ENCODE results near the gene PRRC1. TPM values are rescaled to one million over a fixed set of nuclear protein-coding genes. Genes with fewer than 3 reads are reported as not detected.
A peak's percentile ranks its signal among the peaks of the same experiment; 100 is the strongest.

PRRC1 gene
- total RNA-seq, 1 donor from 2014 or later = 80.9 TPM

GRCh38 chr5:127587246-127587917 is 69.9 kb downstream of the PRRC1 start:
- Mint-ChIP-seq H3K27ac (no peak overlapping the region), H3K27me3 (peaks cover 3% of the 10 kb centered on the region), H3K4me1 (ENCODE audit: low read depth) (peaks cover 26% of the 10 kb centered on the region), H3K4me3 (ENCODE audit: low read depth) (no peak overlapping the region), H3K9me3 (ENCODE audit: low read depth) (no peaks in the 10 kb centered on the region), H3K36me3 (ENCODE audit: insufficient read depth) (no peaks in the 10 kb centered on the region)
- TF ChIP-seq CTCF (IDR thresholded peaks at IDR 0.05; ENCODE audit: unreplicated experiment) = no peak
- no peak for DNase-seq (ENCODE audit: low spot score, unreplicated experiment)

- DNase-seq (ENCODE audit: low spot score, unreplicated experiment) = no peak
- Mint-ChIP-seq H3K9me3 (ENCODE audit: low read depth) (no peaks in the 10 kb centered on the region), H3K4me3 (ENCODE audit: low read depth) (no peak overlapping the region), H3K27ac (no peak overlapping the region), H3K36me3 (ENCODE audit: insufficient read depth) (no peaks in the 10 kb centered on the region), H3K4me1 (ENCODE audit: low read depth) (peaks cover 26% of the 10 kb centered on the region), H3K27me3 (peaks cover 3% of the 10 kb centered on the region)
- no peak for TF ChIP-seq CTCF (IDR thresholded peaks at IDR 0.05; ENCODE audit: unreplicated experiment)
These were observed 70.9 kb downstream of the PRRC1 start for GRCh38 chr5:127588368-127588767.

- H3K27ac Mint-ChIP-seq = no peak overlapping the region
- H3K9me3 Mint-ChIP-seq (ENCODE audit: low read depth) = no peaks in the 10 kb centered on the region
- no peak overlapping the region for H3K4me3 Mint-ChIP-seq (ENCODE audit: low read depth)
These were observed 72.0 kb downstream of the PRRC1 start for GRCh38 chr5:127589309-127590030.

GRCh38 chr5:127590156-127590722 is 72.8 kb downstream of the PRRC1 start:
- Mint-ChIP-seq H3K27ac (peak overlapping the region; percentile 40), H3K4me1 (ENCODE audit: low read depth) (peaks cover 26% of the 10 kb centered on the region), H3K9me3 (ENCODE audit: low read depth) (no peaks in the 10 kb centered on the region), H3K36me3 (ENCODE audit: insufficient read depth) (no peaks in the 10 kb centered on the region), H3K4me3 (ENCODE audit: low read depth) (no peak overlapping the region), H3K27me3 (peaks cover 3% of the 10 kb centered on the region)
- TF ChIP-seq CTCF (IDR thresholded peaks at IDR 0.05; ENCODE audit: unreplicated experiment) = no peak
- no peak for DNase-seq (ENCODE audit: low spot score, unreplicated experiment)

More at GRCh38 chr5:127589309-127590030, 72.0 kb downstream of the PRRC1 start:
- H3K4me1 Mint-ChIP-seq (ENCODE audit: low read depth) = peaks cover 26% of the 10 kb centered on the region
- TF ChIP-seq CTCF (IDR thresholded peaks at IDR 0.05; ENCODE audit: unreplicated experiment) = no peak
- DNase-seq (ENCODE audit: low spot score, unreplicated experiment) = no peak
- H3K36me3 Mint-ChIP-seq (ENCODE audit: insufficient read depth) = no peaks in the 10 kb centered on the region
- H3K27me3 Mint-ChIP-seq = peaks cover 3% of the 10 kb centered on the region

GRCh38 chr5:127595484-127596368 is 78.3 kb downstream of the PRRC1 start:
- H3K4me1 Mint-ChIP-seq (ENCODE audit: low read depth) = peaks cover 8% of the 10 kb centered on the region
- H3K9me3 Mint-ChIP-seq (ENCODE audit: low read depth) = no peaks in the 10 kb centered on the region
- no peak overlapping the region for H3K4me3 Mint-ChIP-seq (ENCODE audit: low read depth)
- H3K27ac Mint-ChIP-seq = no peak overlapping the region
- peaks cover 10% of the 10 kb centered on the region for H3K27me3 Mint-ChIP-seq
- DNase-seq (ENCODE audit: low spot score, unreplicated experiment) = no peak
- TF ChIP-seq CTCF (IDR thresholded peaks at IDR 0.05; ENCODE audit: unreplicated experiment) = no peak
- no peaks in the 10 kb centered on the region for H3K36me3 Mint-ChIP-seq (ENCODE audit: insufficient read depth)
